Neutrophil (primary cell): ENCODE data around the gene LCE6A.

Experiments
- H3K27ac ChIP-seq: fragments of 200-600 bp; sonication (generic); 2 replicates; pipeline ENCODE4 v1.5.1; 2016; ENCODE audit warnings: mild to moderate bottlenecking, moderate library complexity
- H3K27me3 ChIP-seq: fragments of 200-600 bp; sonication (generic); 2 replicates; pipeline ENCODE4 v1.6.0; 2016; ENCODE audit warnings: mild to moderate bottlenecking
- H3K36me3 ChIP-seq: fragments of 200-600 bp; sonication (generic); 2 replicates; pipeline ENCODE4 v1.5.1; 2017
- H3K4me1 ChIP-seq, 2 experiments: fragments of 200-600 bp in 1 of 2; sonication (generic) in 1 of 2; 1 replicate in 1 of 2; 2 replicates in 1 of 2; pipeline versions ENCODE4 v1.5.1 to v1.6.1; 2013 to 2016; ENCODE audit warnings: low read depth in 1 of 2, low read length in 1 of 2, mild to moderate bottlenecking in 1 of 2, moderate library complexity in 1 of 2; ENCODE audit not compliant: control insufficient read depth in 1 of 2, insufficient read depth in 1 of 2
- H3K4me3 ChIP-seq, 2 experiments: fragments of 200-600 bp in 1 of 2; sonication (generic) in 1 of 2; 1 replicate in 1 of 2; 2 replicates in 1 of 2; pipeline ENCODE4 v1.5.1; 2013 to 2016; ENCODE audit warnings: low read depth in 1 of 2, low read length in 1 of 2, mild to moderate bottlenecking in 1 of 2, moderate library complexity in 1 of 2
- H3K9me3 ChIP-seq: fragments of 200-600 bp; sonication (generic); 2 replicates; pipeline ENCODE4 v1.5.1; 2016
- TF ChIP-seq, protein P1 (sequence below): fragments of 200-600 bp; sonication (generic); IDR thresholded peaks from 2 replicates; pipeline ENCODE4 v1.5.1; 2016; ENCODE audit warnings: antibody characterized with exemption

The LCE6A gene

DNA sequence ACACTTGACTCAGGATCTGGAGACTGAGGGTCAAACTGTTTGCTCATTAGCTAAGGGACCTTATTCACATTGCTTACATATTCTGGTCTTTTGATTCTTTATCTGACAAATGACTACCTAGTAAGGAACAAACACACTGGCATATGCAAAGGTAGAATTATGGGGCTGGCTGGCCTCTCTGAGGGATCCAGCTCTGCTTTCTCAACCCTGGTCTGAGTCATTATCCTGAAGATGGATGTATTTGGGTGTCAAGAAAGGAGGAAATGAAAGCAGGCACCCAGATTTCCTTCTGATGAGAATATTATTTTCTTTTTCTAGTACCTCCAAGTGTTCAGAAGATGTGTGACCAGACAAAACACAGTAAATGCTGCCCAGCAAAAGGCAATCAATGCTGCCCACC lies 41.4 kb downstream of the LCE6A start:
- Histone ChIP-seq H3K27ac (no peak overlapping the region), H3K36me3 (no peaks in the 10 kb centered on the region), H3K4me1 (no peaks in the 10 kb centered on the region), H3K27me3 (peaks cover 19% of the 10 kb centered on the region), H3K4me3 (no peak overlapping the region), H3K9me3 (no peaks in the 10 kb centered on the region)
- TF ChIP-seq, protein P1, sequence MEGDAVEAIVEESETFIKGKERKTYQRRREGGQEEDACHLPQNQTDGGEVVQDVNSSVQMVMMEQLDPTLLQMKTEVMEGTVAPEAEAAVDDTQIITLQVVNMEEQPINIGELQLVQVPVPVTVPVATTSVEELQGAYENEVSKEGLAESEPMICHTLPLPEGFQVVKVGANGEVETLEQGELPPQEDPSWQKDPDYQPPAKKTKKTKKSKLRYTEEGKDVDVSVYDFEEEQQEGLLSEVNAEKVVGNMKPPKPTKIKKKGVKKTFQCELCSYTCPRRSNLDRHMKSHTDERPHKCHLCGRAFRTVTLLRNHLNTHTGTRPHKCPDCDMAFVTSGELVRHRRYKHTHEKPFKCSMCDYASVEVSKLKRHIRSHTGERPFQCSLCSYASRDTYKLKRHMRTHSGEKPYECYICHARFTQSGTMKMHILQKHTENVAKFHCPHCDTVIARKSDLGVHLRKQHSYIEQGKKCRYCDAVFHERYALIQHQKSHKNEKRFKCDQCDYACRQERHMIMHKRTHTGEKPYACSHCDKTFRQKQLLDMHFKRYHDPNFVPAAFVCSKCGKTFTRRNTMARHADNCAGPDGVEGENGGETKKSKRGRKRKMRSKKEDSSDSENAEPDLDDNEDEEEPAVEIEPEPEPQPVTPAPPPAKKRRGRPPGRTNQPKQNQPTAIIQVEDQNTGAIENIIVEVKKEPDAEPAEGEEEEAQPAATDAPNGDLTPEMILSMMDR, result no peak

DNA sequence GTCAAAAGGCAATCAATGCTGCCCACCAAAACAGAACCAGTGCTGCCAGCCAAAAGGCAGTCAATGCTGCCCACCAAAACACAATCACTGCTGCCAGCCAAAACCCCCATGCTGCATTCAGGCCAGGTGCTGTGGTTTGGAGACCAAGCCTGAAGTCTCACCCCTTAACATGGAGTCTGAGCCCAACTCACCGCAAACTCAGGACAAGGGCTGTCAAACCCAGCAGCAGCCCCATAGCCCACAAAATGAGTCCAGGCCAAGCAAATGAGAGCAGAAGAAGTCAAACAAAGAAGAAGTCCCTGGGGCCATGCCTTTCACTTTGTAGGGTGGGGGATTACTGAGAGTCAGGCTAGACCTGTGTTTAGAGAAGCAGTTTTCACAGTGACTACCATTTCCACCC lies 41.9 kb downstream of the LCE6A start:
- no peak overlapping the region for H3K27ac ChIP-seq
- no peaks in the 10 kb centered on the region for H3K36me3 ChIP-seq
- TF ChIP-seq, protein P1, result no peak
- peaks cover 23% of the 10 kb centered on the region for H3K27me3 ChIP-seq
- H3K4me3 ChIP-seq, result no peak overlapping the region
- no peaks in the 10 kb centered on the region for H3K4me1 ChIP-seq
- H3K9me3 ChIP-seq, result no peaks in the 10 kb centered on the region

DNA sequence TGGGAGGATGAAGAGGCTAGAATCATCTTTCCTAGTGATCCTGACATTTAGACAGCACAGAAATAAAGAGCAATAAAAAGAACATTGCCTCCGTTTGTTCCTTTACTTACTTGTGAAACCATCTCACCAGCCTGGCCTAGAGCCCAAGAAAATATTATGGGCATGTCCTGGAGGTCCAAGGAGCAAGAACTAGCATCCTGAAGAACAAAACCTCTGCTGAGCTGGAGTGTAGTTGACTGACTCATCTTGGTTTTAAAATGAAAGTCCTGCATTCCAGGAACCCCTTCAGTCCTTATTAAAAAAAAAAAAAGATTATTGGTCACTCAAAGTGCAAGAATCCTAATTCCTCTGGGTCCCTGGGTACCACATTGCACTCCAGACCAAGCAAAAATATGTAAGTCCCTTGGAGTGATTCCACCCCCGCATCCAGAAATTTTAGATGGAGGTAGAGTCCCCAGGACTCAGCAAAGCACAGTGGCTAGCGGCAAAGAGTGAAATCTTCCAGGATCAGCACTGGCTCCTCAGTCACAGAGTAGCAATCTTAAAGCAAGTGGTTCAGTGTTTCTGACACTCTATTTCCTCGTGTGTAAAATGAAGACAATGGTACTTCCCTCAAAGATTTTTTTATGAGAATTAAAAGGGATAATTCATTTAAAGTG lies 42.4 kb downstream of the LCE6A start:
- Histone ChIP-seq H3K27ac (no peak overlapping the region), H3K36me3 (no peaks in the 10 kb centered on the region), H3K4me1 (no peaks in the 10 kb centered on the region), H3K9me3 (no peaks in the 10 kb centered on the region), H3K27me3 (peaks cover 27% of the 10 kb centered on the region), H3K4me3 (no peak overlapping the region)
- TF ChIP-seq, protein P1, result no peak

- Histone ChIP-seq H3K27me3 (peaks cover 35% of the 10 kb centered on the region), H3K4me1 (no peaks in the 10 kb centered on the region), H3K27ac (no peak overlapping the region), H3K36me3 (no peaks in the 10 kb centered on the region), H3K4me3 (no peak overlapping the region), H3K9me3 (no peaks in the 10 kb centered on the region)
- TF ChIP-seq, protein P1, result no peak
Observed at GRCh38 chr1:152886085-152886484, 43.4 kb downstream of the LCE6A start.

- no peaks in the 10 kb centered on the region for H3K4me1 ChIP-seq
- TF ChIP-seq, protein P1, result no peak
- no peaks in the 10 kb centered on the region for H3K36me3 ChIP-seq
- peaks cover 40% of the 10 kb centered on the region for H3K27me3 ChIP-seq
- H3K9me3 ChIP-seq, result no peaks in the 10 kb centered on the region
- no peak overlapping the region for H3K4me3 ChIP-seq
- H3K27ac ChIP-seq, result no peak overlapping the region
Observed at GRCh38 chr1:152886758-152887409, 44.2 kb downstream of the LCE6A start.
